Stimulated activated CD8-positive, alpha-beta memory T cell treated with anti-CD3 and anti-CD28 coated beads, Interleukin-15, amount 100 ng/mL, for 24 hours (primary cell): ENCODE results near the gene FKBP1A.
"Not testable (repeated sequence)": the region's sequence is repeated elsewhere in the genome, so short reads cannot be mapped to it uniquely, and the experiment has no call there.

Experiments
- DNase-seq: peaks from one replicate; pipeline ENCODE4 v3.0.0-alpha.2; 2020; ENCODE audit warnings: low read depth

The FKBP1A gene

DNA sequence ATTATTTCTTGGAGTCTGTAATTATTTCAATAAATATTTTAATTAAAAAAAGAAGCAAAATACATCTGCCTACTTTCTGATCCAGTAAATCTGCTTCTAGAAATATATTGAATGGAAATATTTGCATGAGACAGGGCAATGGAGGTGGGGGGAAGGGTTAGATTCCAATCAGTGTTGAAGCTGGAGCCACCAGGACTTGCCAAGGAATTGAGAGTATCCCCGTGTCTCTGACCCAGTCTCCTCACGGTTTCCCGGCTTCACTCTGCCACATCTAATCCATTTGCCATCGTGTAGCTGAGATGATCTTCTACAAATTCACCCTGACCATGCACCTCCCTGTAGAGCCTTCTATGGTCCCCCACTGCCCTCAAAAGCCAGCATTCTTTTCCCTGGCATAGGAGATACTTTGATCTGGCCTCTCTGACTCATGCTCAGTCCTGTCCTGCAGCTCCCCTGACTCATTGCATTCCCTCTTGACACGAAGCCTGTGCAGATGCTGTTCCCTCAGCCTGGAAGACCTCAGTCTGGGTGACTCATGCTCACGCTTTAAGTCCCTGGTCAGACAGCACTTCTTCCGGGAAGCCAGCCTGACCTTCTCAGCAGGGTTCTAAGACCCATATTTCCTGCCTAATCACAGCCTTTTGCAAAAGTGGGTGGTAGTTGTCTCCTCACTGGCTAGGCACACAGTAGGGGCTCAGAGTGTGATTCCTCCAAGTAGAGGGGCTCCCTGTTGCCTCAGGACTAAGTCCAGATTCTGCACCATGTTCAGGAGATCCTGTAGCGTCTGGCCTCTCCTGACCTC, 23.0 kb upstream of the FKBP1A start:
- no peak for DNase-seq

DNA sequence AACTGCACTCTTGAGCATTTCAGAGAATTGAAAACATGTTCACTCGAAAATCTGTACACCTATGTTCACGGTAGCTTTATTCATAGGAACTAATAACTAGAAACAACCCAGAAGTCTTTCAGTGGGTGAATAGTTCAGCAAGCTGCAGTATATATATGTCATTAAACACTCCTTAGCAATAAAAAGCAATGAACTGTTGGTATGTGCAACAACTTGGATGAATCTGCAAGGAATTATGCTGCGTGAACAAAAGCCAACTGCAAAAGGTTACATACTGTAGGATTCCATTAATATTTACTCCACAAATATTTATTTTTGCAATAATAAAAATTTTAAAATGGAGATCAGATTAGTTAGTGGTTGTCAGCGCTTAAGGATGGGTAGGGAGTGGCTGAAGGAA, 22.1 kb upstream of the FKBP1A start:
- no peak for DNase-seq

DNA sequence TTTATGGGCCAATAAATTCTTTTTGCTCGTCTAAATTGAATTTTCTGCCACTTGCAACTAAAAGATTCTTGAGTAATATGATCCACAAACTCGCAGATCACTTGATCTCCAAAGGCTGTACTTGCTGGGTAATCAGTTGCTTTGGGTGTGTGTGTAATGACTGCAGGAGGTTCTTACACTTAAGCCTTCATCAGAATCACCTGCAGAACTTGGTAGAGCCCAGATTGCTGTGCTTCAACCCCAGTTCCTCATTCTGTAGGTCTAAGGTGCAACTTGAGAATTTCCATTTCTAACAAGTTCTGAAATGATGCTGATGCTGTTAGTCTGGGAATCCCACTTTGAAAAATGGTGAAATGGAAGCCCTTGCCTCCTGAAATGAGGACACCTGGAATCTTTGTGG, 12.9 kb upstream of the FKBP1A start:
- DNase-seq, result no peak

- DNase-seq, result no peak
These were observed 10.8 kb upstream of the FKBP1A start for GRCh38 chr20:1403624-1404023.

GRCh38 chr20:1402149-1402548, 9.3 kb upstream of the FKBP1A start:
- no peak for DNase-seq

DNA sequence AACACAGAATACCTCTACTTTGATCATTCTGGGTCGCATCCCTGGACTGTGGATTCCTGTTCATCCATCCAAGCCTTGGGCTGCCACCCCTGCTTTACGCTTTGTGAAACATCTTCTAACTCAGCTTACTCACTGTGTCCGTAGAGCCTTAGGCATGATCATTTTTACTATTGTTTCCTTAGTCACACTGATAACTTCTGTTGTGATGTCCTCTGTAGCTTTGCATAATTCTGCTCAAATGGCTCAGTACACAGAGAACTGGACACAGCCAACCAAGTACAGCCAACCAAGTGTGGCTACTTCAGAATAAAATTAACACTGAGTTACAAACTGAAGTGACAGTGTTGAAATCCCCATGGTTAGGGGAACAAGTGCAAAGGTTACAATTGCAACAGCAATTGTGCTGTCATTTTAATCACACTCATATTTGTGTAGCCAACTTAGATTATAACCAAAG, 8.6 kb upstream of the FKBP1A start:
- DNase-seq, result no peak

DNA sequence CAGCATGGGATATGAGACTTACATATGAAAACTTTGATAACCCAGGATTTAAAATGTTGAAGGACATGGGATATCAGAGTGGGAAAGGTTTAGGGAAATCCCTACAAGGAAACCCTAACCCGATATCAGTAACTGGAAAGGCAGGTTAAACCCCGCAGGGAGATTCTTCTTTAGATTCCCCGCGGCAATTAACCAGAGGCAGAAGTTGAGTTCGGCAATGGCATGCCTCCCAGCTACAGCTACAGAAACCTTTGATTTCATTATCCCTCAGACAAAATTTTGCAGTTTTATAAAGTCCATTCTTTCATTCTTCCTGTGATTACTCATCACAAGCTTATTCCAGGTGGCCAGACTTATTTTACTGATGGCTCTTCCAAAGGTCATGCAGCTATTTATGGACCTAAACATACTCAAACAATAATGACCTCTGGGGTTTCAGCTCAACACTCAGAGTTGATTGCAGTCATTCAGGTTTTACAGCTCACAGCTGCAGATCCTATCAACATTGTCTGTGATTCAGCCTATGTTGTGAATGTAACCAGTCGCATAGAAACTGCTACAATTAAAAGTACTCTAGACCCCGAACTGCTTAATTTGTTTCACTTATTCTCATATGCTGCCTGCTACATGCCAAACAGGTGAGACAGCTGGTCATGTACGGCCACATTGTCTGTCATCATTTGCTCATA, 7.0 kb upstream of the FKBP1A start:
- not testable (repeated sequence) for DNase-seq

- DNase-seq, result not testable (repeated sequence)
These were observed 5.3 kb upstream of the FKBP1A start for GRCh38 chr20:1398185-1398584.

DNA sequence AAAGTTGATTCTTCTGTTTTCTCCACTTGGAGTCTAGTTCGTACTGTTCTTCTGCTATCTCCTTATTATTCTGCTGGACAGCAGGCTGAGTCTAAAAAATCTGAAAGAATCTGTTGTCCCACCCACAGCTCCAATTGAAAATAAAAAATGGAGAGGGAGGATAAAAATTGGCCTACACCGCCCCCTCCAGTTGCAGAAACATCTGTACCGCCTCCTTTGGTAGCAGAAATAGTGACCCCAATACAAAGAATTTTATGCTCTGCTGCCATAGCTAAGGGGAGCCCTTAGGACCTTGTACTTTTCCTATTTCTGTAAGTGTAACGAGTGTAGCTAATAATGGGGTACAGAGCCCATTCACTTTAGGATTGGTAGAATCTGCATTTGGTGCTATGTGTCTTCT, 4.9 kb upstream of the FKBP1A start:
- no peak for DNase-seq

GRCh38 chr20:1396702-1397101, 3.8 kb upstream of the FKBP1A start:
- no peak for DNase-seq

DNA sequence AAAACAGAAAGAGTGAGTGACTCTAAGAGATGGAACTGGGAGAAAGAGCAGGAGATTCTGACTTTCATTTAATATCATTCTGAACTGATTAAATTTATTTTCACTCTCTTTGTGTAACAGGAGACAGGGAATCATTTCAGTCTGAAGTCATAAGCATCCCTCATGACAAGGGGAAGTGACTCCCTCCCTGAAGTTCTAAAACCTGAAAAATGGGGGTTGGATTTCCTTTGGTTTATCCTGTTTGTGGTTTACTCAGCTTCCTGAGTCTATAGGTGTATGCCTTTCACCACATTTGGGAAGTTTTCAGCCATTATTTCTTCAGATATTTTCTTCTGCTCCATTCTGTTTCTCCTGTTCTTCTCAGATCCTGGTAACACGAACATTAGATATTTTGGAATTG, 3.4 kb upstream of the FKBP1A start:
- DNase-seq, result no peak

GRCh38 chr20:1394686-1395085, 1.8 kb upstream of the FKBP1A start:
- no peak for DNase-seq

- no peak for DNase-seq
These were observed 641 bp upstream of the FKBP1A start for GRCh38 chr20:1393507-1393882.

DNA sequence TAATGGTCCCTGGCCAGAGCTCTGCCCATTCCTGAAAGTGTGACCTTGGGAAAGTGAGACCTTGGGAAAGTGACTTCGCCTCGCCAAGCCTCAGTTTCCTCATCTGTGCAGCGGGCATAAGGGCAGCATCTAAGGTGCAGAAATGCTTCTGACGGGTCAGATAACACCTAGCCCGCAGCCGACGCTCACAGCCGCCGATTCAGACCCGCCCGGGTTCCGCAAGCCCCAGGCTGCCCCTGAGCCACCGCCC, 486 bp downstream of the FKBP1A start:
- no peak for DNase-seq

- DNase-seq, result no peak
These were observed 1.0 kb downstream of the FKBP1A start for GRCh38 chr20:1391640-1392442.

GRCh38 chr20:1390581-1391403, 2.1 kb downstream of the FKBP1A start:
- no peak for DNase-seq

DNA sequence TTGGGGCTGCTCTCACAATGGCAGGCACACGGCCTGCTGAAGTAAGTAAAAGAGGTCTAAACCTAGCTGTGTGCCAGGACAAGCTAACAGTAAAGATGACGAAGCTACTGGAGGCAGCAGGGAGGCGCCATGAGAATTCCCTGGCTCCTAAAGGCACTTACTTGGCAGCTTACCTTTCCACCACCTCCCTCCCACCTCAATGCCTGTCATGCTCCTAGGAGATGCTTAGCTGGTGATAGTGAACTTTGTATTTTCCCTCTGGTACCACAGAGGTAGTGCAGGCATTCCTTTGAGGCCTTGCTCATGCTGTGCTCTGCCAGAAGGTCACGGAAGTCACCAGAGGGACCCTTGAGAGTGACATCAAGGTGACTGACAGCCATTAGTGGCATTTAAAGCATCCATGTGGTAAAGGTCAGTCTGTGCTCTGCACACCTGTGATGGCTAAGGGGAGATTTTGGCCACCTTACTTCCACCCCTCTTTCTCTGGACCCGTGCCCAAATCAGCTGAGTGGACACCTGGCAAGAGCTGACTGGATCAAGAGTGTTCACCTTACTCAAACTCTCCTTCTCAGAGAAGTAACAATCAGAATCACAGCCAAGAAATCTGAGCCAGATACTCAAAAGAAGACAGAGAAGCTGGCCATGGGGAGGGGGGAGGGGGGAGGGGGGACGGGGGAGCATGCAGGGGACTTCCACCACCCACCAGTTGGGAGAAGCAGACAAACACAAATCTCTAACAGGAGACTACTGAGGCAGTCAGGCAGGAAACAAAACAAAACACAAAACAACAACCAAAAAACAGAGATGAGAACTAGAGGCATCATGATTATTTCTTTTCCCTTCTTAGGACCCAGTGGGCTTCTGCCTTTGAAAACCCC, 2.9 kb downstream of the FKBP1A start:
- no peak for DNase-seq

DNA sequence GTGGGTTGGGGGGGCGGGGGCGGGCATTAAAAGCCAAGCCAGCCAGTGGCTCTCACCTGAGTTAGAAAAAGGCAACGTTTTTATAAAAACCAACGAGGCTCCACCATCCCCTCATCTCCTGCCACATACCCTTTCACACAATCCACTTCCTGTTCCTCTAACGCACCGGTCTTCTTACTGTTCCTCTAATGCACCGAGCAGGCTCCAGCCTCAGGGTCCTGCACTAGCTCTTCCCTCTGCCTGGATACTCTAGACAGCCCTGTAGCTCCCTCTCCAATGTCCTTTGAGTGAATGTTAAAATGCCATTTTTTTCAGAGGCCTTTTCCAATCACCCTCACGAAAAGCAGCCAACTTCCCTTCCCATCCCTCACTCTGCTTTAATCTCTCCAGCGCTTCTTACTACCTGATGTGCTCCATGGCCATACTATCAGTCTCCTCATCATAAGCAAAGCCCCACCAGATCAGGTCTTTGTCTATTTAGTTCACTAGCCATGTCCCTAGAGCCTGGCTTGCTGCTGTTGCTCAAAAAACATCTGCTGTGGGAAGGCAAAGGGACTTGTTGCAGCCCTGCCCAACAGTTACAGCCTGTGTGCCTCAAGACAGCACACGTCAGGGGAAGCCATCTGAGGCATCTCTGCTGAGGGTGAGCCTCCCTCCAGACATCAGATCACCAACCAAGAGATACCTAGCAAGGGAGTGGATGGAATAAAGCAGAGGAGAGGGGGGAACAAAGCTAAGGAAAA, 3.9 kb downstream of the FKBP1A start:
- DNase-seq, result no peak

GRCh38 chr20:1388253-1388652, 4.6 kb downstream of the FKBP1A start:
- DNase-seq, result no peak

- no peak for DNase-seq
These were observed 6.5 kb downstream of the FKBP1A start for GRCh38 chr20:1386323-1386722.
